Choroid plexus epithelial cell (primary cell): ENCODE measurements around the gene CSNK1A1L.
"Not testable (repeated sequence)": the region's sequence is repeated elsewhere in the genome, so short reads cannot be mapped to it uniquely, and the experiment has no call there.

Experiments
- DNase-seq: peaks from one replicate; pipeline ENCODE4 v3.0.0-alpha.2; 2010; ENCODE audit warnings: low read depth
- H3K4me3 ChIP-seq: 2 replicates; pipeline ENCODE4 v1.5.1; 2011; ENCODE audit warnings: low read depth, mild to moderate bottlenecking, control low read depth, low read length, moderate library complexity
- TF ChIP-seq, protein P1 (sequence below): conservative IDR thresholded peaks from 2 replicates; pipeline ENCODE4 v1.5.1; 2011; ENCODE audit warnings: low read depth, mild to moderate bottlenecking, control low read depth, inconsistent platforms, low read length, moderate library complexity

The CSNK1A1L gene

DNA sequence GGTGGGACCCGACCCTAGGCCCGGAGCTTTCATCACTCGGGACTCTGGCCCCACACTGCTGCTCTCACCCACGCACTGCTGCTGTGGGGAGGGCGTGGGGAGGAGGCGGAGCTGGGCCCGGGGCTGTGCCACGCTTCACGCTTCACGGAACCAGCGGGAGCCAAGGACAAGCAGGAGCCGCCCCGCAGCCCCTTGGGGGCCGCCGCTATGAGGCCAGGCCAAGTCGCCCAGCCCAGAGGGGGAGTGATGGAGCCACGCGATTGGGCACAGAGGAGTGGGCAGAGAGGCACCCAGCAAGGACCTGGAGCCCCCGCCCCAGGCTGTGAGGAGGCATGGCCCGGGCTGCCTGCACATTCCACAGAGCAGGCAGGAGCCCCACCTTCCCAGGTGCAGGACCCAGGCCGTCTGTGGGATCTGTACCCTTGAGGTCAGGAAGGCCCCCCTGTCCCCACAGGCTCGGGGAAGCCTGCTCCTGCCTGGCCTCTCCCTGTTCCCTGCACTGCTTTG, 35.8 kb downstream of the CSNK1A1L start:
- DNase-seq: no peak
- no peak overlapping the region for H3K4me3 ChIP-seq
- TF ChIP-seq, protein P1, sequence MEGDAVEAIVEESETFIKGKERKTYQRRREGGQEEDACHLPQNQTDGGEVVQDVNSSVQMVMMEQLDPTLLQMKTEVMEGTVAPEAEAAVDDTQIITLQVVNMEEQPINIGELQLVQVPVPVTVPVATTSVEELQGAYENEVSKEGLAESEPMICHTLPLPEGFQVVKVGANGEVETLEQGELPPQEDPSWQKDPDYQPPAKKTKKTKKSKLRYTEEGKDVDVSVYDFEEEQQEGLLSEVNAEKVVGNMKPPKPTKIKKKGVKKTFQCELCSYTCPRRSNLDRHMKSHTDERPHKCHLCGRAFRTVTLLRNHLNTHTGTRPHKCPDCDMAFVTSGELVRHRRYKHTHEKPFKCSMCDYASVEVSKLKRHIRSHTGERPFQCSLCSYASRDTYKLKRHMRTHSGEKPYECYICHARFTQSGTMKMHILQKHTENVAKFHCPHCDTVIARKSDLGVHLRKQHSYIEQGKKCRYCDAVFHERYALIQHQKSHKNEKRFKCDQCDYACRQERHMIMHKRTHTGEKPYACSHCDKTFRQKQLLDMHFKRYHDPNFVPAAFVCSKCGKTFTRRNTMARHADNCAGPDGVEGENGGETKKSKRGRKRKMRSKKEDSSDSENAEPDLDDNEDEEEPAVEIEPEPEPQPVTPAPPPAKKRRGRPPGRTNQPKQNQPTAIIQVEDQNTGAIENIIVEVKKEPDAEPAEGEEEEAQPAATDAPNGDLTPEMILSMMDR: no peak

- no peak overlapping the region for H3K4me3 ChIP-seq
- peak; percentile 55 for DNase-seq
- TF ChIP-seq, protein P1: peak; percentile 43
Observed at GRCh38 chr13:37068962-37069361, 36.5 kb downstream of the CSNK1A1L start.

DNA sequence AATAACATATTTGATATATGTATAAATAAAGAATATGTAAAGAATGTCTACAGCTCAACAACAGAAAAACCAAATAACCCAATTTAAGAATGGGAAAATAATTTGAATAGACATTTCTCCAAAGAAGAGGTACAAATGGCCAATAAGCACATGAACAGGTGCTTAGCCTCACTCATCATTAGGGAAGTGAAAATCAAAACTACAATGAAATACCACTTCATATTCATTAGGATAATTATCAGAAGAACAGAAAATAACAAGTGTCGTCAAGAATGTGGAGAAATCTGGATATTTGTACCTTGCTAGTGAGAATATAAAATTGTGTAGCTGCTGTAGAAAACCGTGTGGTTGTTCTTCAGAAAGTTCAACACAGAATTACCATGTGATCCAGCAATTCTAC, 37.6 kb downstream of the CSNK1A1L start:
- TF ChIP-seq, protein P1: no peak
- no peak overlapping the region for H3K4me3 ChIP-seq
- no peak for DNase-seq

DNA sequence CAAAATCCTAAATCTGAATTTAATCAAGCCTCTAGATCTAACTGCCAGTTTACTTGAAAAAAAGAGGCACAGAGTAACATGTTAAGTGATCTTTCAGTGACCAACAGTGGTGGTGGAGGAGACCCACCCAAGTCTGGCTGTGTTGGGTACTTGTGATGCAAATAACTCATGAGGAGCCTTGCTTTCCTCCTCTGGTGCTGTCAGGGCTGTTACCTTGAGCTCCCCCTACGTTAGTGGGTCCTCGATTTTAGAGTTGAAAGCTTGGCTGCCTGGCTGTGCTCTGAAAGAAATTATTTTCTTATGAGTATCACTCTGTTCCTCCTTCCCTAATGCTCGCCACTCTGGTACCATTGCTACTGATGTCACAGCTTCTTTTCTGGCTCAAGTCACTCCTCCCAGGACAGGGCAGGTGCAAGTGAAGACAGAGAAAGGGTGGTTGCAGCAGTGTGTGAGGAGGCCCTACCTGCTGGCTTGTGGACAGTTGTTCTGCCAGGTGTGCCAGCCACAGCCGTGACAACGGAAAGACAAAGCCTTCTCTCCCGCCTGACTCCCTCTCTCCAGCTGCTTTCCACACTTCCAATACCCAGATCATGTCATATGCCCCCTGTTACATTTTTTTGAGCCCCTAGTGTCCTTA, 39.5 kb downstream of the CSNK1A1L start:
- no peak for DNase-seq
- TF ChIP-seq, protein P1: no peak
- no peak overlapping the region for H3K4me3 ChIP-seq

DNA sequence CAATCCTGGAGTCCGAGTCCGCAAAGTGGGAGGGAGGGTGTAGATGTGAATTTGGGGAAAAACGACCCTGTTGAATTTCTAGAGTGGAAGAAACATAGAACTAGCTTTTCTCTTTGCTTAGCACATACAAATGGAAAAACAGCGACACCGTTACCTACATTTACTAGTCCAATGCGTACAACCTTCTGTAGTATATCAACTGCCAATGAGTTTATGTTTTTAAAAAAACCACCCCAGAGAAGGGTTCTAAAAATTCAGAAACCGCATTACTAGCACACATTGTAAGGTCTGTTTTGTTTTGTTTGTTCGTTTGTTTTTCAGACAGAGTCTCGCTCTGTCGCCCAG, 45.6 kb downstream of the CSNK1A1L start:
- no peak for DNase-seq
- peak overlapping the region; percentile 96 for H3K4me3 ChIP-seq
- TF ChIP-seq, protein P1: no peak

DNA sequence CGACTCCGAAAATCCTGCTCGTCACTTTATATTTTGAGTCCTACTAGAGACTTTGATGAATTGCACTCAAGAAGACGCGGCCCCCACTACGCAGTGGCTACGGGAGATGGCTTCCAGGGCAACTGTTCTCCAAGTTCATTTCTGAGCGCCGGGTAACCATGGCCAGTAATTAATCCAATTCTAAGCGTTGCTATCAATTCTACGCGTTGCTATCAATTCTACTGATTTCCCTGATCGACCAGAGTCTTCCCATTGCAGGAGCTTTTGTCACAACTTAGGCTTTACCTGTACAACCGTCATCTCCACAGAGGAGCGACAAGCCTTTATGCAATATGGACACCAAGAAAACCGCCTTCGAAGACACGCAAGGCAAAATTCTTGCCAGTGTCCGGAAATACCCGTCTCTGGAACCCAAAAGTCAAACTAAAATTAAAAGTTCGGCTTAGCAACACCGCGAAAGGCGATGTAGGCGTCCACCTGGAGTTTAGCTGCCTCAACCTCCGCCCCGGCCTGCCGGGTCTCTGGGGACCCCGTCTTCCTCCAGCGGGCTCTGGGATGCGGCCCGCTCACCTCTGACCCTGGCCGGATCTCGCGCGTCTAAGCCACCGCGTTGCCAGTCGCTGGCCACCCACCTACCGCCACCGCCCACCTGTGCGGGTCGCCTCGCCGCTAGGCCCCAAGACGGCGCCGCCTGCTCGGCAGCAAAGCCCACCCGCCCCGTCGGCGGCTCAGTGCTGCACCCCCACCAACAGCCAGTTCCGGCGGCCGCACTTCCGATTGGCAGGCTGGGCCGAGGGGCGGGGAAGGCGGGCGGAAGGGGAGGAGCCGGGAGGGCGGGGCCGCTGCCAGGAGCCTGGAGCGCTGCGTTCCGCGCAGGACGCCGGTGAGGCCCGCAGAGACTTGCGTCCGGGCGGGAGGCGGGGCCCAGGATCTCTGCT, 46.3 kb downstream of the CSNK1A1L start, which contains the start of gene SUPT20H:
TSS of gene SUPT20H (minus strand) at position 779 of the 938 bp plus-strand sequence. CDS start 8,198 bp downstream, outside the sequence.
- DNase-seq: peak; percentile 94
- TF ChIP-seq, protein P1: no peak
- H3K4me3 ChIP-seq: peak within 1 kb of the TSS; percentile 96

DNA sequence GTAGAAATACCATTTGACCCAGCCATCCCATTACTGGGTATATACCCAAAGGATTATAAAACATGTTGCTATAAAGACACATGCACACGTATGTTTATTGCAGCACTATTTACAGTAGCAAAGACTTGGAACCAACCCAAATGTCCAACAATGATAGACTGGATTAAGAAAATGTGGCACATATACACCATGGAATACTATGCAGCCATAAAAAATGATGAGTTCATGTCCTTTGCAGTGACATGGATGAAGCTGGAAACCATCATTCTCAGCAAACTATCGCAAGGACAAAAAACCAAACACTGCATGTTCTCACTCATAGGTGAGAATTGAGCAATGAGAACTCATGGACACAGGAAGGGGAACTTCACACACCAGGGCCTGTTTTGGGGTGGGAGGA, 49.2 kb downstream of the CSNK1A1L start:
- not testable (repeated sequence) for H3K4me3 ChIP-seq, DNase-seq
